ENCODE data around the gene HOXA1.

HOXA1 gene

DNA sequence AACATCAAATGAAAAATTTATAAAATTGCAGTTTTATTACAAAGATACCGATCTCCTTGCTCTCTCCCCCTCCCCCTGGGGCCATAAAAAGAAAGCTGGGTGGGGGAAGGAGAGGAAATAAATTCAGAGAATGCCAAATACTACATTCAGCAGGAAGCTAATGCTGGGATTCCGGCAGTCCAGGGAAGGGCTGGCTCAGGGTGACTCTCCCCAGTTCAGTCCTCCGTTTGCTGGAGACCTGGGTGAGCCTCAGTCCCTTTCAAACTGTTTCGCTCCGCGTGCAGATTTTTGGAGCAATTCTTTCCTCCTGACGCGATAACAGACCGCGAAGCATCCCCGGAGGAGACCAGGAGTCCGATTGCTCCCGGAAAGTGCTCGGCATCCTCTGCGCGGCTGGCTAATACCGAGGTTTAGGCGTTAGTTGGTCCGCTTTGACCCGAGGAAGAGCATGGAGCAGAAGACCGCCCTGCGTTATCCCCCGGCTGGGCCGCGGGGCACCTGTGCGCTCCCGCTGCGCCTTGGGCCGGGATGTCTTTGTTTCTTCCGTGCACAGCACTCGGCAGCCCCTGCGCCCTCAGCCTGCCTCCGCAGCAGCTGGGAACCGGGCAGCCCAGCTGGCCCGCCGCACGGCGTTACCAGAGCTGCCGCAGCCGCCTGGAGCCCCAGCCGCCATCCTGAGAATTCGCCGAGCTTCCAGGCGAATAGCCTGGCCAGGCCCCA, 10.5 kb upstream of the HOXA1 start:
- Histone ChIP-seq H3K4me3 (ENCODE audit: low read depth in 1 of 5, low read length in 5 of 5) (peak overlapping the region; percentile 38 to 60 (median 56)), H3K27me3 (ENCODE audit: control insufficient read depth in 5 of 5, insufficient read depth in 4 of 5, low read length in 5 of 5) (no peaks in the 10 kb centered on the region), H3K4me1 (ENCODE audit: control insufficient read depth in 5 of 5, insufficient read depth in 5 of 5, low read length in 5 of 5) (peaks cover 6 to 89% (median 76%) of the 10 kb centered on the region in 5 donors), H3K36me3 (ENCODE audit: control insufficient read depth in 5 of 5, insufficient read depth in 5 of 5, low read length in 5 of 5) (peaks cover 0 to 6% (median 4%) of the 10 kb centered on the region in 5 donors), H3K27ac (ENCODE audit: low read depth, low read length) (peak overlapping the region; percentile 92), H3K9me3 (ENCODE audit: control insufficient read depth in 5 of 5, low read length in 5 of 5) (no peaks in the 10 kb centered on the region), H3K9ac (ENCODE audit: low read length in 5 of 5) (peak overlapping the region in 3 of 5 donors; percentile 11 to 43 (median 18))

DNA sequence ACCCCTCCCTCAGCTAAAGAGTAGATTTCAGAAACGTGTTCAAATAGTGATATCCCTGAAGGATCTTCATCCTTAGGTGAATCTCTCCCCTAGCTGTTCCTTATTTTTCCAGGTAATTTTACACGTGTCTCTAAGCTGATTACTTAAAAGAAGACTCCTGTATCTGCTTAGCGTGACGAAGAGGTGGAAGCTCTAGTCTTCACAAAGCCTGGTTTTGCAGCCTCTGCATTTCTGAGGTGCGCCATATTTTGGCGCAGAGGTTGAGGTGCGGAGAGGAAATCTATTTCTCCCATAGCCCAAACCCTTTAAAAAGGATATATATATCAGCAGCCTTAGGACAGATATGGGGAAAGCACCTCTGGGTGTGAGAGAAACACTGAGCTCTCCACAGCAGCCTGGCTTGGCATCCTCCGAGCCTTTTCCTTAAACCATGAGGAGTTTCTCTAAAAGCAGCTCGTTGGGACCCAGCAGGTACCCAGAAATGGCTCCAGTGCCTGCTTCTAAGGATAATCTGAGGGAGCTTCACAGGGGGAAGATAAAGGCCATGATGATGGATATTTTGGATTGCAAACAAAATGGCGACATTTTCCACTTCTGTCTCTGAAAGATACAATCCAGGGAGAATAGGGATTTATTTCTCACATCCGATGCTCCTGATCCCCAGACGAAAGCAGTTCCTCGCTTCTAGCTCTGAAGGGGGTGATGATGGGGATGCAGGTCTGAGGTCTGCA, 9.7 kb upstream of the HOXA1 start:
- H3K27ac ChIP-seq (ENCODE audit: low read depth, low read length), result peak overlapping the region; percentile 92
- peaks cover 0 to 9% (median 6%) of the 10 kb centered on the region in 5 donors for H3K36me3 ChIP-seq (ENCODE audit: control insufficient read depth in 5 of 5, insufficient read depth in 5 of 5, low read length in 5 of 5)
- H3K27me3 ChIP-seq (ENCODE audit: control insufficient read depth in 5 of 5, insufficient read depth in 4 of 5, low read length in 5 of 5), result no peaks in the 10 kb centered on the region
- H3K9me3 ChIP-seq (ENCODE audit: control insufficient read depth in 5 of 5, low read length in 5 of 5), result no peaks in the 10 kb centered on the region
- peaks cover 10 to 89% (median 76%) of the 10 kb centered on the region in 5 donors for H3K4me1 ChIP-seq (ENCODE audit: control insufficient read depth in 5 of 5, insufficient read depth in 5 of 5, low read length in 5 of 5)
- no peak overlapping the region for H3K9ac ChIP-seq (ENCODE audit: low read length in 5 of 5)
- no peak overlapping the region for H3K4me3 ChIP-seq (ENCODE audit: low read depth in 1 of 5, low read length in 5 of 5)

DNA sequence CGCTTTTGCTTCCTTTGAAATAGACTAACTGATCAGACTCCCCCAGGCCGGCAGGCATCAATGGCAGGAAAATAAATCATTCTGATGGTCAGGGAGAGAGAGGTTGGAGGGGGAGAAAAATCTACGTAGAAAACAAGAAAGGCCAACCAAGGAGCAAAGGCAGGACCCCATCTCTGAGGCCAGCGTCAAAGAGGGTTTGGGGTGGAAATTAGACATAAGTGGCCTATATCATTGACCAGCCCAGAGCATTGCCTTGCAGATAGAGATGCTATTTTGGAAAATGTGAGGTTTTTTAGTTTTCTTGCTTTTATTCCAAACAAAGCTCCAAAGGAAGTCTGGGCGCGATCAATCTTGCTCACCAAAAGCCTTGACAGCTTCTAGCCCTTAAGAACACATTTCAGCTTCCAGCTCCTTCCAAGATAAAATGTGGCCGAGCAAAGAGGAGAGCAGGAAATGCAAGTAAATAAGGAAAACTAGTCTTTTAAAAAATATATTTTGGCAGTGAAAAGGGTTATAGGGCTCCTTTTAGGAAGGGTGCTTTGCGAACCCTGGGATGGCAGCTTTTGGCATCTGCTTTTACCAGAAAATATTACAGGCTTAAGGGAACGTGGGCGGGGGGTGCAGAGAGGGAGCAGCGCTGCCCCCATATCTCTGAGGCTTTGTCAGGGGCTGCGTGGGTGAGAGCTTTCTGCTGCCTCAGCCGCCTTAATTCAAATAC, 8.7 kb upstream of the HOXA1 start:
- Histone ChIP-seq H3K4me1 (ENCODE audit: control insufficient read depth in 5 of 5, insufficient read depth in 5 of 5, low read length in 5 of 5) (peaks cover 8 to 83% (median 69%) of the 10 kb centered on the region in 5 donors), H3K27me3 (ENCODE audit: control insufficient read depth in 5 of 5, insufficient read depth in 4 of 5, low read length in 5 of 5) (no peaks in the 10 kb centered on the region), H3K4me3 (ENCODE audit: low read depth in 1 of 5, low read length in 5 of 5) (peak overlapping the region in 1 of 5 donors; percentile 61), H3K9me3 (ENCODE audit: control insufficient read depth in 5 of 5, low read length in 5 of 5) (no peaks in the 10 kb centered on the region), H3K9ac (ENCODE audit: low read length in 5 of 5) (peak overlapping the region in 1 of 5 donors; percentile 16), H3K36me3 (ENCODE audit: control insufficient read depth in 5 of 5, insufficient read depth in 5 of 5, low read length in 5 of 5) (peaks cover 0 to 6% (median 4%) of the 10 kb centered on the region in 5 donors), H3K27ac (ENCODE audit: low read depth, low read length) (peak overlapping the region; percentile 92)

DNA sequence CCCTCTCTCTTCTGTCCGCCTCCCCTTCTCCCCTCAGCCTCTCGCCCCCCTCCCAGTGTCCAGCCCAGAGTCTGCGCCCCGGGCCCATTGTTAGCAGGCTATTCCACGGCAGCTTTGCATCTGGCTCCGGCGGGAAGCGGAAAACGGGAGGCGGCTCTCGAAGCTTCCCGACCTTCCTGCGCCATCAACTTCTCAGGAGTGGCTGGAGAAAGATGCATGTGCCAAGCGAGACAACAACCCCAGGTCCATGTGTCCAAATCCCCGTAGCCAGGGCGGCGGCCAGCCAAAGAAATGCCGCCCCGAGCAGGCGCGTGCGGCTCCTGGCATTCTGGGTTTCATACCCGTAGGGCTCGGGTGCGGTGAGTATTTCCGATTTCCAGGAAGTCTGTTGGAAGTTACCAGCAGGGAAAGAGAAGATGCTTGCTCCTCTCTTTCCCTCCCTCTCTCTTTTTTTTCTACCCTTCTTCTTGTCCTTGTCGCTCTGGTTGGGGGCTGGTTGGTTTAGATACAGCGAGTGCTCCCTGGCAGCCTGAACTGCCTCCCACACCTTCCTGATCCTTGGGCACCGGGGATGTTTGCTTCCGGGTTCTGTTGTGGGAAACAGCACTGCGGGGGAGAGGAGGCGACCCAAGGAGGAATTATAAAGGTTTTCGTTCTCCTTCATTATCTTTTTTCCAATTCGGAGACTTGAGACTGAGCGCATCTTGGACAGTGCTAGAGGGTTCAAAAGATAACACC, 7.9 kb upstream of the HOXA1 start:
- Histone ChIP-seq H3K4me3 (ENCODE audit: low read depth in 1 of 5, low read length in 5 of 5) (peak overlapping the region in 4 of 5 donors; percentile 57 to 63 (median 60)), H3K9me3 (ENCODE audit: control insufficient read depth in 5 of 5, low read length in 5 of 5) (no peaks in the 10 kb centered on the region), H3K4me1 (ENCODE audit: control insufficient read depth in 5 of 5, insufficient read depth in 5 of 5, low read length in 5 of 5) (peaks cover 4 to 82% (median 68%) of the 10 kb centered on the region in 5 donors), H3K9ac (ENCODE audit: low read length in 5 of 5) (peak overlapping the region; percentile 6 to 51 (median 38)), H3K27me3 (ENCODE audit: control insufficient read depth in 5 of 5, insufficient read depth in 4 of 5, low read length in 5 of 5) (no peaks in the 10 kb centered on the region), H3K27ac (ENCODE audit: low read depth, low read length) (peak overlapping the region; percentile 92), H3K36me3 (ENCODE audit: control insufficient read depth in 5 of 5, insufficient read depth in 5 of 5, low read length in 5 of 5) (peaks cover 0 to 6% (median 3%) of the 10 kb centered on the region in 5 donors)

DNA sequence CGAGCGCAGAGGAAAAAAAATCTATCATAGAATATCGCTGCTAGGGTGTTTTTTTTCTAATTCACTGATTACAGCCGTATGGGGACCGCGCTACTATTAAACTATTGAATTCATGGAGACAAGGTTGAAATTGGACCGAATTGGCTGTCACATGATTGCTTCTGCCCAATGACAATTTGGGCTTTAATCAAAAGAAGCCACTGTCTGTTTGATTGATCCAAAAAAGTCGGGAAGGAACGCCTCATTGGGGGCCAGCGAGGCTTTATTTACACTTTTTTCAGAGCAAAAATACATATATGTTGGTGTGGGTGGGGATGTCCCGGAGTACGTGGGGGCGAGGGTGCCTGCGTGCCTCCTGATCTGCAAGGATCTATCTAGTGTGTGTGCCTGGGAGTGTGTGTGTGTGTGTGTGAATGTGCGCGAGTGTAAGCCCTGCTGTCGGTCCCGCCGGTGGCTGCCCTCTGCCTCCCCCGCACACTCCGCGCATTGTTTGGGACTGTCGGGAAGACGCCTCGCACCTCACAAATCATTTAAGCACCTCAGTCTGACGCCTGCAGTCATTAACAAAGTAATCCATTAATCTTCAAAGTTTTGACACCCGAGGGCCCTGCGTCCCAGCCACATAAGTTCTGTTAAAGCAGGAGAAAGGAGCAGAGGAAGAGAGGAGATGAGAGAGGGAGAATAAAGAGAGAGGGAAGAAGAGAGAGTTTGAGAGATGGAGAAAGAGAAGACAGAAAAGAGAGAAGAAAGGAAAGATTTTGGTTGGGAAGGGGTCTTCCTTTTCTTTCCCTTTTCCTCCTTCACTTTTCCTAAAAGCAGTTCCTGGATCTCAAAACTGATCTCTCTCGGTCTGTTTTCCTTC, 7.0 kb upstream of the HOXA1 start, which contains the start of gene HOXA2:
Gene HOXA2 (minus strand): TSS at position 103 of the 862 bp plus-strand sequence. CDS start 183 bp downstream, outside the sequence.
- H3K4me1 ChIP-seq (ENCODE audit: control insufficient read depth in 5 of 5, insufficient read depth in 5 of 5, low read length in 5 of 5), result peaks cover 7 to 83% (median 69%) of the 10 kb centered on the region in 5 donors
- peak within 1 kb of the TSS; percentile 16 to 84 (median 43) for H3K9ac ChIP-seq (ENCODE audit: low read length in 5 of 5)
- H3K36me3 ChIP-seq (ENCODE audit: control insufficient read depth in 5 of 5, insufficient read depth in 5 of 5, low read length in 5 of 5), result peaks cover 0 to 6% (median 3%) of the 10 kb centered on the region in 5 donors
- H3K27me3 ChIP-seq (ENCODE audit: control insufficient read depth in 5 of 5, insufficient read depth in 4 of 5, low read length in 5 of 5), result no peaks in the 10 kb centered on the region
- no peaks in the 10 kb centered on the region for H3K9me3 ChIP-seq (ENCODE audit: control insufficient read depth in 5 of 5, low read length in 5 of 5)
- peak within 1 kb of the TSS; percentile 56 to 64 (median 61) for H3K4me3 ChIP-seq (ENCODE audit: low read depth in 1 of 5, low read length in 5 of 5)
- H3K27ac ChIP-seq (ENCODE audit: low read depth, low read length), result peak within 1 kb of the TSS; percentile 92

GRCh38 chr7:27101957-27102580, 6.3 kb upstream of the HOXA1 start:
- Histone ChIP-seq H3K36me3 (ENCODE audit: control insufficient read depth in 5 of 5, insufficient read depth in 5 of 5, low read length in 5 of 5) (peaks cover 0 to 6% (median 3%) of the 10 kb centered on the region in 5 donors), H3K27ac (ENCODE audit: low read depth, low read length) (peak overlapping the region; percentile 92), H3K4me3 (ENCODE audit: low read depth in 1 of 5, low read length in 5 of 5) (peak overlapping the region; percentile 56 to 64 (median 61)), H3K9ac (ENCODE audit: low read length in 5 of 5) (peak overlapping the region; percentile 12 to 43 (median 22)), H3K4me1 (ENCODE audit: control insufficient read depth in 5 of 5, insufficient read depth in 5 of 5, low read length in 5 of 5) (peaks cover 14 to 86% (median 71%) of the 10 kb centered on the region in 5 donors), H3K27me3 (ENCODE audit: control insufficient read depth in 5 of 5, insufficient read depth in 4 of 5, low read length in 5 of 5) (no peaks in the 10 kb centered on the region), H3K9me3 (ENCODE audit: control insufficient read depth in 5 of 5, low read length in 5 of 5) (no peaks in the 10 kb centered on the region)

- H3K27me3 ChIP-seq (ENCODE audit: control insufficient read depth in 5 of 5, insufficient read depth in 4 of 5, low read length in 5 of 5), result no peaks in the 10 kb centered on the region
- H3K27ac ChIP-seq (ENCODE audit: low read depth, low read length), result peak overlapping the region; percentile 92
- peaks cover 15 to 86% (median 69%) of the 10 kb centered on the region in 5 donors for H3K4me1 ChIP-seq (ENCODE audit: control insufficient read depth in 5 of 5, insufficient read depth in 5 of 5, low read length in 5 of 5)
- peak overlapping the region; percentile 56 to 64 (median 61) for H3K4me3 ChIP-seq (ENCODE audit: low read depth in 1 of 5, low read length in 5 of 5)
- H3K9ac ChIP-seq (ENCODE audit: low read length in 5 of 5), result peak overlapping the region in 3 of 5 donors; percentile 12 to 48 (median 44)
- H3K9me3 ChIP-seq (ENCODE audit: control insufficient read depth in 5 of 5, low read length in 5 of 5), result no peaks in the 10 kb centered on the region
- peaks cover 0 to 6% (median 3%) of the 10 kb centered on the region in 5 donors for H3K36me3 ChIP-seq (ENCODE audit: control insufficient read depth in 5 of 5, insufficient read depth in 5 of 5, low read length in 5 of 5)
Measured at GRCh38 chr7:27101171-27101956, 5.6 kb upstream of the HOXA1 start.

DNA sequence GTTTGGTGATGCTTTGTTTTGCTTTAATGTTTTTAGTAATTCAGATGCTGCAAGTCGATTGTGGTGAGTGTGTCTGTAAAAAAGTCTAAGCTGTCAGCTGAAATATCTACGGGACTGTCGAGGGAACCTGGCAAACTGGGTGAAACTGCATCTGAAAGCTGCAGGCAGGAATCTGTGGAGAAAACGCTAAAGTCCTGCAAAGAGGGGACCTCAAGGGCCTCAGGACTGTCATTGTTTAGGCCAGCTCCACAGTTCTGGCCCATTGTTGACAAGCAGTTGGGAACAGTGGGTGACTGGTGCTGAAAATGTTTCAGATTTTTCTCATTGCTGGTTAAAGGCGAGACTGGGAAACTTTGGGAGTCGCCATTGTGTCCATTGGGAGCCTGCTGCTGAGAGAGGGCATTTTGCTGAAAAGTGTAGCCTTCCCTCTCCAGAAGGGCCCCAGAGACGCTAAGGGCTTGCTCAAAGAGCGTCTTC, 4.9 kb upstream of the HOXA1 start:
- Histone ChIP-seq H3K27me3 (ENCODE audit: control insufficient read depth in 5 of 5, insufficient read depth in 4 of 5, low read length in 5 of 5) (no peaks in the 10 kb centered on the region), H3K9me3 (ENCODE audit: control insufficient read depth in 5 of 5, low read length in 5 of 5) (no peaks in the 10 kb centered on the region), H3K9ac (ENCODE audit: low read length in 5 of 5) (peak overlapping the region in 3 of 5 donors; percentile 4 to 48 (median 44)), H3K27ac (ENCODE audit: low read depth, low read length) (peak overlapping the region; percentile 92), H3K4me1 (ENCODE audit: control insufficient read depth in 5 of 5, insufficient read depth in 5 of 5, low read length in 5 of 5) (peaks cover 15 to 81% (median 63%) of the 10 kb centered on the region in 5 donors), H3K4me3 (ENCODE audit: low read depth in 1 of 5, low read length in 5 of 5) (peak overlapping the region; percentile 56 to 64 (median 61)), H3K36me3 (ENCODE audit: control insufficient read depth in 5 of 5, insufficient read depth in 5 of 5, low read length in 5 of 5) (peaks cover 0 to 6% (median 3%) of the 10 kb centered on the region in 5 donors)
